SU-DHL-6 (cell line): ENCODE measurements around the gene MCTP1.

Experiments
- H2AFZ ChIP-seq: fragments of 200-600 bp; sonication (generic); 2 replicates; pipeline ENCODE4 v1.6.1; 2014; ENCODE audit warnings: low read depth, mild to moderate bottlenecking, moderate library complexity, mixed read lengths, antibody characterized with exemption, low read length; ENCODE audit not compliant: severe bottlenecking
- H3F3A ChIP-seq: fragments of 200-600 bp; shearing (Covaris generic); 2 replicates; pipeline ENCODE4 v1.6.0; 2016; ENCODE audit warnings: antibody characterized with exemption, mild to moderate bottlenecking; ENCODE audit not compliant: insufficient read depth
- H3K27ac ChIP-seq: fragments of 200-600 bp; sonication (generic); 2 replicates; pipeline ENCODE4 v1.5.1; 2016; ENCODE audit warnings: low read depth, mild to moderate bottlenecking, low read length, moderate library complexity, mixed read lengths
- H3K27me3 ChIP-seq: fragments of 200-600 bp; sonication (generic), shearing (Covaris generic); 2 replicates; pipeline ENCODE4 v1.6.0; 2014; ENCODE audit warnings: mild to moderate bottlenecking, low read length
- H3K36me3 ChIP-seq: fragments of 200-600 bp; sonication (generic); 2 replicates; pipeline ENCODE4 v1.6.1; 2014; ENCODE audit warnings: mild to moderate bottlenecking, low read length, mixed read lengths
- H3K4me2 ChIP-seq: fragments of 300-600, 200-600 bp; shearing (Covaris generic), sonication (generic); 2 replicates; pipeline ENCODE4 v1.6.0; 2014; ENCODE audit warnings: low read length, low read depth, mild to moderate bottlenecking; ENCODE audit not compliant: poor library complexity, severe bottlenecking
- H3K4me3 ChIP-seq: fragments of 200-600 bp; sonication (generic); 2 replicates; pipeline ENCODE4 v1.5.1; 2014; ENCODE audit warnings: antibody characterized with exemption, low read length, mild to moderate bottlenecking, mixed read lengths; ENCODE audit not compliant: insufficient read depth, poor library complexity, severe bottlenecking
- H3K79me2 ChIP-seq: fragments of 200-600 bp; sonication (generic); 2 replicates; pipeline ENCODE4 v1.6.1; 2014; ENCODE audit warnings: mild to moderate bottlenecking, low read length, moderate library complexity; ENCODE audit not compliant: insufficient read depth
- H3K9ac ChIP-seq: fragments of 200-600 bp; sonication (generic); 2 replicates; pipeline ENCODE4 v1.7.0; 2014; ENCODE audit warnings: mild to moderate bottlenecking, low read length
- H3K9me2 ChIP-seq: fragments of 200-600 bp; sonication (generic); replicated peaks from 2 replicates; pipeline ENCODE4 v1.6.1; 2014; ENCODE audit warnings: low read length; ENCODE audit not compliant: insufficient read depth
- H3K9me3 ChIP-seq: fragments of 200-600 bp; sonication (generic); 2 replicates; pipeline ENCODE4 v1.6.1; 2014; ENCODE audit warnings: low read length, mixed read lengths; ENCODE audit not compliant: insufficient read depth
- H4K20me1 ChIP-seq: fragments of 200-600 bp; sonication (generic); 2 replicates; pipeline ENCODE4 v1.6.1; 2014; ENCODE audit warnings: low read depth, mild to moderate bottlenecking, antibody characterized with exemption, low read length, moderate library complexity, mixed read lengths
- EZH2phosphoT487 ChIP-seq: fragments of 200-600 bp; sonication (generic), shearing (Covaris generic); conservative IDR thresholded peaks from 2 replicates; pipeline ENCODE4 v1.6.1; 2018; ENCODE audit warnings: mild to moderate bottlenecking, antibody characterized with exemption, low read length, moderate library complexity, mixed read lengths
- TF ChIP-seq, protein P1 (sequence below): fragments of 200-600 bp; sonication (generic); IDR thresholded peaks from one replicate; pipeline ENCODE4 v1.5.1; 2017; ENCODE audit warnings: antibody characterized with exemption, mild to moderate bottlenecking, low read length, moderate library complexity; ENCODE audit not compliant: insufficient read depth, poor library complexity, severe bottlenecking

MCTP1 gene

DNA sequence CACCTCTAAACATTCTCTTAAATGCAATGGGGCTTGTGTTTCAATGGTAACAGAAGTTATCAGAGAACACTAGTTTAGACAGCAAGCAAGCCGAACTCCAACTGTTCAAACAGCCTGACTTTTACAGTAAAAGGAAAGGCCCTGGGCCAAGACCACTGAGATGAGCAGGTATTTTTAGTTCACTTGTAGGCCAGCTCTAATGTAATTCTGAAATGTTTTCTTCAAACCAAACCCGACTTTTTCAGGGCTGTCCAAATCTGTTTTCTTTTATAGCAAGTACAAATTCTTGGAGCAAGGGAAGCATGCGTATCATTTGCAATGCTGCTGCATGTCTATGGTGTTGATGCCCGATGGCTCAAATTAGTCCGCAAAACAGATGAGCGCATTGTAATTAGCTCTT is 473.6 kb downstream of the MCTP1 start:
- H3F3A ChIP-seq: no peaks in the 10 kb centered on the region
- no peak overlapping the region for H3K4me3 ChIP-seq
- H3K9me2 ChIP-seq: no peaks in the 10 kb centered on the region
- no peak overlapping the region for H3K9ac ChIP-seq
- H3K79me2 ChIP-seq: no peaks in the 10 kb centered on the region
- no peak overlapping the region for H2AFZ ChIP-seq
- H3K9me3 ChIP-seq: no peaks in the 10 kb centered on the region
- no peak overlapping the region for H3K27ac ChIP-seq
- no peaks in the 10 kb centered on the region for H3K36me3 ChIP-seq
- H4K20me1 ChIP-seq: no peaks in the 10 kb centered on the region
- H3K27me3 ChIP-seq: no peaks in the 10 kb centered on the region
- no peak overlapping the region for H3K4me2 ChIP-seq
- TF ChIP-seq, protein P1, sequence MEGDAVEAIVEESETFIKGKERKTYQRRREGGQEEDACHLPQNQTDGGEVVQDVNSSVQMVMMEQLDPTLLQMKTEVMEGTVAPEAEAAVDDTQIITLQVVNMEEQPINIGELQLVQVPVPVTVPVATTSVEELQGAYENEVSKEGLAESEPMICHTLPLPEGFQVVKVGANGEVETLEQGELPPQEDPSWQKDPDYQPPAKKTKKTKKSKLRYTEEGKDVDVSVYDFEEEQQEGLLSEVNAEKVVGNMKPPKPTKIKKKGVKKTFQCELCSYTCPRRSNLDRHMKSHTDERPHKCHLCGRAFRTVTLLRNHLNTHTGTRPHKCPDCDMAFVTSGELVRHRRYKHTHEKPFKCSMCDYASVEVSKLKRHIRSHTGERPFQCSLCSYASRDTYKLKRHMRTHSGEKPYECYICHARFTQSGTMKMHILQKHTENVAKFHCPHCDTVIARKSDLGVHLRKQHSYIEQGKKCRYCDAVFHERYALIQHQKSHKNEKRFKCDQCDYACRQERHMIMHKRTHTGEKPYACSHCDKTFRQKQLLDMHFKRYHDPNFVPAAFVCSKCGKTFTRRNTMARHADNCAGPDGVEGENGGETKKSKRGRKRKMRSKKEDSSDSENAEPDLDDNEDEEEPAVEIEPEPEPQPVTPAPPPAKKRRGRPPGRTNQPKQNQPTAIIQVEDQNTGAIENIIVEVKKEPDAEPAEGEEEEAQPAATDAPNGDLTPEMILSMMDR: no peak
- no peak for TF ChIP-seq EZH2phosphoT487

DNA sequence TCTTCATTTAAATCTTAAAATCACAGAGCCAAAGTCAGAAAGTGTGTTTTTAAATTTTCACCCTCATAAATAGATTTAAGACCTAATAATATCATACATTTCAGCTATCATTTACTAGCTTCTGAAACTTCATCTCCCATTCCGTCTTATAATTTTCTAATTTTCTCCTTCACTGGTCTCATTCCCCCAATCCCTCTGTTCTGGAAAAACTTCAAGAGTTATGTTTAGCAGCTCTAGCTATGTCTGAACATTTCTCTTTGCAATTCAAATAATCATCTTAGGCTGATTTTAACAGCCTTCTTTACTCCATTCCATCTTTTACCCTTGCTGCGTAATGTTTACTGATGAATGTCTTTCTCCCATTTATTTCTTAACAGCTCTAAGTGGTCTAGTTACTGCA is 474.0 kb downstream of the MCTP1 start:
- Histone ChIP-seq H3K27me3 (no peaks in the 10 kb centered on the region), H3K4me3 (no peak overlapping the region), H3K27ac (no peak overlapping the region), H3K9me2 (no peaks in the 10 kb centered on the region), H4K20me1 (no peaks in the 10 kb centered on the region), H3K9me3 (no peaks in the 10 kb centered on the region), H3K4me2 (no peak overlapping the region), H3F3A (no peaks in the 10 kb centered on the region), H2AFZ (no peak overlapping the region), H3K79me2 (no peaks in the 10 kb centered on the region), H3K9ac (no peak overlapping the region), H3K36me3 (no peaks in the 10 kb centered on the region)
- TF ChIP-seq EZH2phosphoT487: no peak
- TF ChIP-seq, protein P1: no peak

DNA sequence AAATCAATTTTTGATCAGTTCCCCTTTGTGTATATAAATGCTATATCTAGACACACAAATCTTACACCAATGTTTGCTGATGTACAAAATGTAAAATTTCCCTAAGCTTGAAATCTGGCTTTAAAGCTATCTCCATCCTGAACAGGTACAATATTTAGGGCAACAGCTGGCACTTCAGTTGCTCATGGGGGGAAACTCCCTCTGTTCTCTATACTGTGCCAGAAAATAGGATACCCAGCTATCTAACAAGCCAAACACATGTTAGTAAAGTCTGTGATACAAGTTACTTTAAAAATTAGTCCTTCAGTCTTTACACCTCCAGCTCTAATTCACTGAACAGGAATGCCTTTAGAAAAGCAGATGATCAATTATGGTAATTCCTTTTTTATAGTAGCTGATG is 474.6 kb downstream of the MCTP1 start:
- H3K27ac ChIP-seq: no peak overlapping the region

More for the DNA sequence above, 474.6 kb downstream of the MCTP1 start:
- Histone ChIP-seq H3K27me3 (no peaks in the 10 kb centered on the region), H3K4me3 (no peak overlapping the region), H3F3A (no peaks in the 10 kb centered on the region), H4K20me1 (no peaks in the 10 kb centered on the region), H3K4me2 (no peak overlapping the region), H3K9me3 (no peaks in the 10 kb centered on the region), H3K9me2 (no peaks in the 10 kb centered on the region), H3K79me2 (no peaks in the 10 kb centered on the region), H2AFZ (no peak overlapping the region), H3K9ac (no peak overlapping the region), H3K36me3 (no peaks in the 10 kb centered on the region)
- no peak for TF ChIP-seq EZH2phosphoT487
- TF ChIP-seq, protein P1: no peak
